Measurements from ENCODE around the gene LDHAL6B. TPM values are rescaled to one million over a fixed set of nuclear protein-coding genes. Genes with fewer than 3 reads are reported as not detected.

LDHAL6B gene
- total and polyA plus RNA-seq, 2 of the 8 experiments (the other 6 are each of a cell fraction or from before 2014, with no cell fraction given) = not detected

DNA sequence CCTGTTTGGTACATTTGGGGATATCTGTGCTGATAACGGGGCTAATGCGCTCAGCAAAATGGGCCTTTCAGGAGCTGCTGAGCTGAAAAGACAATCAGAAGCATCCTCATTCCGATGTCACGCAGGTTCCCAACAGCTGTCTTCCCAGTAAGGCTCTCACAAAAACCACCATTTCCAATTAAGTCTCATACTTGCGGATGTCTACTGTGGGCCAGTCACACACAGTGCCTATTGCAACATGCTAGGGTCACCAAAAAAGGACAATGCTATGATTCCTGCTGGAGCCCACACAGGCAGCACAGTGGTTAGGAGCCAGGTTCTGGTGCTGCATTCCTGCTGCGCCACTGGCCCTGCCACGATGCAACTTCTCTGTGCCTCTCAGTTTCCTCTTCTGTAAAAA is 16.4 kb upstream of the LDHAL6B start:
- no peak for TF ChIP-seq KDM4A (IDR thresholded peaks at IDR 0.05; ENCODE audit: low read depth, low read length, severe bottlenecking)
- H2BK120ac ChIP-seq (replicated peaks; ENCODE audit: low read depth, low read length) = no peak overlapping the region

More for the DNA sequence above, 16.4 kb upstream of the LDHAL6B start:
- Histone ChIP-seq H3K4me2 (ENCODE audit: insufficient read depth in 1 of 2, low read depth in 2 of 2, low read length in 2 of 2) (no peak overlapping the region), H2AFZ (ENCODE audit: low read length) (no peak overlapping the region), H3K23me2 (ENCODE audit: low read depth, low read length) (no peaks in the 10 kb centered on the region), H4K91ac (replicated peaks; ENCODE audit: insufficient read length, low read length) (no peak overlapping the region), H3K36me3 (ENCODE audit: control insufficient read depth in 2 of 4, insufficient read depth in 4 of 4, low read length in 3 of 4) (peaks cover 13 to 61% (median 25%) of the 10 kb centered on the region in 4 experiments), H4K5ac (ENCODE audit: insufficient read length, low read depth, low read length) (no peak overlapping the region), H3K23ac (ENCODE audit: insufficient read length) (no peak overlapping the region), H3K56ac (replicated peaks; ENCODE audit: insufficient read length, low read depth, low read length) (no peak overlapping the region), H3K27me3 (replicated peaks in 1 of 4; ENCODE audit: control insufficient read depth in 3 of 4, extremely low read depth in 1 of 4, insufficient read depth in 3 of 4, low read length in 3 of 4) (no peaks in the 10 kb centered on the region; a peak in 1 of 7 replicates), H3K4me3 (ENCODE audit: extremely low read depth in 1 of 4, insufficient read depth in 2 of 4, low read depth in 3 of 4, low read length in 4 of 4) (no peak overlapping the region), H3K79me1 (ENCODE audit: low read depth, low read length) (no peaks in the 10 kb centered on the region), H3K4ac (replicated peaks; ENCODE audit: insufficient read length, low read depth, low read length) (no peak overlapping the region), H4K8ac (ENCODE audit: extremely low read depth, insufficient read depth, low read length) (no peak overlapping the region), H3K9me3 (ENCODE audit: insufficient read depth in 2 of 2, low read depth in 1 of 2, low read length in 1 of 2) (no peaks in the 10 kb centered on the region), H3K4me1 (replicated peaks in 1 of 4; ENCODE audit: control insufficient read depth in 3 of 4, insufficient read depth in 4 of 4, low read length in 3 of 4) (no peaks in the 10 kb centered on the region), H2AK5ac (ENCODE audit: low read depth, low read length) (no peak overlapping the region), H3K14ac (ENCODE audit: insufficient read length) (no peak overlapping the region), H2BK5ac (ENCODE audit: low read depth, low read length) (no peak overlapping the region; the same call in 1 of the 2 replicates), H2BK12ac (ENCODE audit: low read depth, low read length) (no peak overlapping the region), H3K9ac (replicated peaks in 1 of 4; ENCODE audit: extremely low read depth in 1 of 4, low read depth in 3 of 4, low read length in 3 of 4) (no peak overlapping the region), H3K18ac (ENCODE audit: extremely low read depth, low read length) (no peak overlapping the region), H4K20me1 (replicated peaks in 1 of 2; ENCODE audit: control insufficient read depth in 1 of 2, insufficient read depth in 2 of 2, low read length in 2 of 2) (no peaks in the 10 kb centered on the region), H3K27ac (ENCODE audit: low read depth, low read length) (no peak overlapping the region), H3K79me2 (ENCODE audit: control insufficient read depth in 1 of 2, insufficient read depth in 2 of 2, low read length in 2 of 2) (no peaks in the 10 kb centered on the region), H2BK20ac (ENCODE audit: low read length) (no peak overlapping the region), H2BK15ac (ENCODE audit: low read length) (no peak overlapping the region)
- ChIA-PET POLR2A (ENCODE audit: partially characterized antibody) (no interaction called here), CTCF (ENCODE audit: partially characterized antibody) (interaction anchor here (1.3 kb wide), 1 partner anchor 15 kb away, joined by 3 read pairs; no protein-coding TSS in a partner anchor)
- WGBS, 2 experiments (ENCODE audit: extremely low coverage in 1 of 2, insufficient coverage in 1 of 2, insufficient read length in 1 of 2, insufficient replicate concordance in 2 of 2, low coverage in 1 of 2, low lambda C conversion rate in 2 of 2, missing lambda C conversion rate in 1 of 2) = 86% methylated on average over 7 of the region's 7 CpGs; no CpG with 5 or more reads in 1 of the 2 experiments
- DNase-seq (ENCODE audit: low read depth in 1 of 2, low spot score in 2 of 2) (no peak), FAIRE-seq (no peak)

Data from H1 (cell line).